ENCODE measurements around the gene XYLT1.

XYLT1 gene

GRCh38 chr16:17370731-17371285 lies 100.0 kb downstream of the XYLT1 start:
- H3K9me3 ChIP-seq (ENCODE audit: severe bottlenecking), result no peaks in the 10 kb centered on the region
- no peaks in the 10 kb centered on the region for H3K27me3 ChIP-seq (ENCODE audit: insufficient read depth, low read depth, severe bottlenecking)
- no peak for TF ChIP-seq CTCF (IDR thresholded peaks at IDR 0.05; ENCODE audit: low read depth, low read length)
- no peak overlapping the region for H3K27ac ChIP-seq
- no peaks in the 10 kb centered on the region for H3K36me3 ChIP-seq
- DNase-seq, result no peak
- H3K4me3 ChIP-seq (ENCODE audit: low read depth, low read length), result no peak overlapping the region

GRCh38 chr16:17370223-17370707 lies 100.5 kb downstream of the XYLT1 start:
- Histone ChIP-seq H3K4me3 (ENCODE audit: low read depth, low read length) (no peak overlapping the region), H3K36me3 (no peaks in the 10 kb centered on the region), H3K27ac (no peak overlapping the region), H3K27me3 (ENCODE audit: insufficient read depth, low read depth, severe bottlenecking) (no peaks in the 10 kb centered on the region), H3K9me3 (ENCODE audit: severe bottlenecking) (no peaks in the 10 kb centered on the region)
- no peak for DNase-seq
- no peak for TF ChIP-seq CTCF (IDR thresholded peaks at IDR 0.05; ENCODE audit: low read depth, low read length)

GRCh38 chr16:17369421-17370222 lies 101.1 kb downstream of the XYLT1 start:
- no peak for TF ChIP-seq CTCF (IDR thresholded peaks at IDR 0.05; ENCODE audit: low read depth, low read length)
- Histone ChIP-seq H3K4me3 (ENCODE audit: low read depth, low read length) (no peak overlapping the region), H3K9me3 (ENCODE audit: severe bottlenecking) (no peaks in the 10 kb centered on the region), H3K27ac (no peak overlapping the region), H3K36me3 (no peaks in the 10 kb centered on the region), H3K27me3 (ENCODE audit: insufficient read depth, low read depth, severe bottlenecking) (no peaks in the 10 kb centered on the region)
- DNase-seq, result no peak

GRCh38 chr16:17368951-17369350 lies 101.8 kb downstream of the XYLT1 start:
- no peak overlapping the region for H3K4me3 ChIP-seq (ENCODE audit: low read depth, low read length)
- no peaks in the 10 kb centered on the region for H3K27me3 ChIP-seq (ENCODE audit: insufficient read depth, low read depth, severe bottlenecking)
- H3K9me3 ChIP-seq (ENCODE audit: severe bottlenecking), result no peaks in the 10 kb centered on the region
- H3K36me3 ChIP-seq, result no peaks in the 10 kb centered on the region
- H3K27ac ChIP-seq, result no peak overlapping the region
- no peak for TF ChIP-seq CTCF (IDR thresholded peaks at IDR 0.05; ENCODE audit: low read depth, low read length)
- DNase-seq, result no peak

DNA sequence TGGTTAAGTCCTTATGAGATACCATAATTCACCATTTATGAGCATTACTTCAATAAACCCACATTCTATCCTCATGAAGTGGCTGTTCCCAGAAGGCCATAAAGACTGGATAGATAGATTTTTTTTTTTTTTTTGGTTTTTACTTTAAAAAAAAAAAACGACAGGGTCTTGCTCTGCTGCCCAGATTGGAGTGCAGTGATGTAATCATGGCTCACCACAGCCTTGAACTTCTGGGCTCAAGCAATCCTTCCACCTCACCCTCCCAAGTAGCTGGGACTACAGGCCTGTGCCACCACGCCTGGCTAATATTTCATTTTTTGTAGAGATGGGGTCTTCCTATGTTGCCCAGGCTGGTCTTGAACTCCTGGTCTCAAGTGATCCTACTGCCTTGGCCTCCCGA lies 102.3 kb downstream of the XYLT1 start:
- DNase-seq, result no peak
- no peak for TF ChIP-seq CTCF (IDR thresholded peaks at IDR 0.05; ENCODE audit: low read depth, low read length)
- Histone ChIP-seq H3K4me3 (ENCODE audit: low read depth, low read length) (no peak overlapping the region), H3K27ac (no peak overlapping the region), H3K36me3 (no peaks in the 10 kb centered on the region), H3K27me3 (ENCODE audit: insufficient read depth, low read depth, severe bottlenecking) (no peaks in the 10 kb centered on the region), H3K9me3 (ENCODE audit: severe bottlenecking) (no peaks in the 10 kb centered on the region)

Measured in WERI-Rb-1 (cell line).